GM23338 (cell line): Measurements from ENCODE around the gene KRTAP16-1.

Experiments
- CTCF ChIP-seq, 2 experiments: fragments of 200-600 bp in 1 of 2; sonication (generic) in 1 of 2; conservative IDR thresholded peaks; 2 replicates each; pipeline versions ENCODE4 v1.5.1 to v1.6.1; 2016 to 2017; ENCODE audit warnings: antibody characterized with exemption in 2 of 2, low read depth in 2 of 2, mild to moderate bottlenecking in 2 of 2, moderate library complexity in 1 of 2
- EZH2 ChIP-seq: fragments of 200-600 bp; sonication (generic); IDR thresholded peaks from one replicate; pipeline ENCODE4 v1.8.0; 2017; ENCODE audit warnings: antibody characterized with exemption, mild to moderate bottlenecking, low read depth; ENCODE audit not compliant: unreplicated experiment
- EZH2phosphoT487 ChIP-seq: fragments of 200-600 bp; sonication (generic); IDR thresholded peaks from one replicate; pipeline ENCODE4 v1.8.1; 2018; ENCODE audit warnings: antibody characterized with exemption; ENCODE audit not compliant: unreplicated experiment
- JUNB ChIP-seq: IDR thresholded peaks from one replicate; pipeline ENCODE4 v1.6.1; 2016; ENCODE audit warnings: antibody characterized with exemption; ENCODE audit not compliant: unreplicated experiment
- POLR2AphosphoS5 ChIP-seq: IDR thresholded peaks from 2 replicates; pipeline ENCODE4 v1.6.1; 2016; ENCODE audit warnings: antibody characterized with exemption, low read depth
- TF ChIP-seq, protein P1 (sequence below): IDR thresholded peaks from one replicate; pipeline ENCODE4 v1.6.1; 2018; ENCODE audit warnings: antibody characterized with exemption; ENCODE audit not compliant: unreplicated experiment

DNA sequence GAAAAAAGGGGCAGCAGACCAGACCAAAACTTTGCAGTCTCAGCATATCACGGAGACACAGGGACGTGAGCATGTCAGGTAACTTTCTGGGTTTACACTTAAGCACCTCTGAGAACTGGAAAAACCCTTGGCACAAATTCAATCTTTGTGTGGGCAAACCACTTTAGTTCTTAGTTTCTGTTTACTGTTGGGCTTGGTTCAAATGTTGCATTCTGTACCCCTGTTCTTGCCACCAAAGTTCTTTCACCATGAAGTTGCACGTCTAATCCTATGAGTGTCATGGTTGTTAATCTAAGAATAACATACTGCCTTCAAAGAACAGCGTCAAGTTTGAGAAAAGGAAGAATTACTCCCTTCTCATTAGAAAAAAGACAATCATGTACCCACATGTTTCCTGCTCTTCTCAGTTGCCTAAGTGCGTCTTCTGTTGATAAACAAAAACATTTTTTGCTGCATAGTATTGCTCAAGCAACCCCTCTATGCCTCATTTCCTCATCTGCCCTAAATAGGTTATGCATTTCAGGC, 29.9 kb upstream of the KRTAP16-1 start:
- no peak for TF ChIP-seq CTCF (conservative IDR thresholded peaks at IDR 0.05; ENCODE audit: low read depth in 2 of 2)
- no peak for TF ChIP-seq EZH2
- TF ChIP-seq, protein P1, sequence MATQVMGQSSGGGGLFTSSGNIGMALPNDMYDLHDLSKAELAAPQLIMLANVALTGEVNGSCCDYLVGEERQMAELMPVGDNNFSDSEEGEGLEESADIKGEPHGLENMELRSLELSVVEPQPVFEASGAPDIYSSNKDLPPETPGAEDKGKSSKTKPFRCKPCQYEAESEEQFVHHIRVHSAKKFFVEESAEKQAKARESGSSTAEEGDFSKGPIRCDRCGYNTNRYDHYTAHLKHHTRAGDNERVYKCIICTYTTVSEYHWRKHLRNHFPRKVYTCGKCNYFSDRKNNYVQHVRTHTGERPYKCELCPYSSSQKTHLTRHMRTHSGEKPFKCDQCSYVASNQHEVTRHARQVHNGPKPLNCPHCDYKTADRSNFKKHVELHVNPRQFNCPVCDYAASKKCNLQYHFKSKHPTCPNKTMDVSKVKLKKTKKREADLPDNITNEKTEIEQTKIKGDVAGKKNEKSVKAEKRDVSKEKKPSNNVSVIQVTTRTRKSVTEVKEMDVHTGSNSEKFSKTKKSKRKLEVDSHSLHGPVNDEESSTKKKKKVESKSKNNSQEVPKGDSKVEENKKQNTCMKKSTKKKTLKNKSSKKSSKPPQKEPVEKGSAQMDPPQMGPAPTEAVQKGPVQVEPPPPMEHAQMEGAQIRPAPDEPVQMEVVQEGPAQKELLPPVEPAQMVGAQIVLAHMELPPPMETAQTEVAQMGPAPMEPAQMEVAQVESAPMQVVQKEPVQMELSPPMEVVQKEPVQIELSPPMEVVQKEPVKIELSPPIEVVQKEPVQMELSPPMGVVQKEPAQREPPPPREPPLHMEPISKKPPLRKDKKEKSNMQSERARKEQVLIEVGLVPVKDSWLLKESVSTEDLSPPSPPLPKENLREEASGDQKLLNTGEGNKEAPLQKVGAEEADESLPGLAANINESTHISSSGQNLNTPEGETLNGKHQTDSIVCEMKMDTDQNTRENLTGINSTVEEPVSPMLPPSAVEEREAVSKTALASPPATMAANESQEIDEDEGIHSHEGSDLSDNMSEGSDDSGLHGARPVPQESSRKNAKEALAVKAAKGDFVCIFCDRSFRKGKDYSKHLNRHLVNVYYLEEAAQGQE: no peak
- TF ChIP-seq EZH2phosphoT487: no peak
- no peak for TF ChIP-seq POLR2AphosphoS5
- no peak for TF ChIP-seq JUNB
